Stimulated activated CD4-positive, alpha-beta T cell treated with anti-CD3 and anti-CD28 coated beads, TNF-alpha, amount 100 ng/mL, for 24 hours (primary cell): ENCODE results near the gene ZFAND3.

Experiments
- DNase-seq, 3 experiments: peaks; one replicate each; pipeline ENCODE4 v3.0.0-alpha.2; 2020; ENCODE audit warnings: low read depth in 3 of 3

Gene ZFAND3

GRCh38 chr6:37819177-37819801 lies at the start of gene ZFAND3:
ZFAND3 (plus strand) TSS chr6:37819727; CDS start chr6:37819946, 219 bp downstream.
- DNase-seq, result peak; percentile 82 to 92 (median 86)

- DNase-seq, result no peak
Observed at GRCh38 chr6:37774028-37774680, 45.4 kb upstream of the ZFAND3 start.

GRCh38 chr6:37776566-37776965 lies 43.0 kb upstream of the ZFAND3 start:
- no peak for DNase-seq

- no peak for DNase-seq
Observed at GRCh38 chr6:37777272-37777834, 42.2 kb upstream of the ZFAND3 start.

GRCh38 chr6:37779111-37779800 lies 40.3 kb upstream of the ZFAND3 start:
- DNase-seq, result no peak

- no peak for DNase-seq
Observed at GRCh38 chr6:37779902-37780628, 39.5 kb upstream of the ZFAND3 start.

- no peak for DNase-seq
Observed at GRCh38 chr6:37781788-37782187, 37.7 kb upstream of the ZFAND3 start.

- DNase-seq, result peak in 1 of 3 experiments; percentile 4
Observed at GRCh38 chr6:37783025-37783855, 36.3 kb upstream of the ZFAND3 start.

- DNase-seq, result peak in 1 of 3 experiments; percentile 15
Observed at GRCh38 chr6:37783856-37784584, 35.5 kb upstream of the ZFAND3 start.

- no peak for DNase-seq
Observed at GRCh38 chr6:37784585-37784967, 35.0 kb upstream of the ZFAND3 start.

GRCh38 chr6:37785002-37785662 lies 34.4 kb upstream of the ZFAND3 start:
- DNase-seq, result no peak

GRCh38 chr6:37785663-37786270 lies 33.8 kb upstream of the ZFAND3 start:
- DNase-seq, result no peak

GRCh38 chr6:37787216-37787615 lies 32.3 kb upstream of the ZFAND3 start:
- no peak for DNase-seq

GRCh38 chr6:37788259-37788658 lies 31.3 kb upstream of the ZFAND3 start:
- no peak for DNase-seq

- DNase-seq, result peak; percentile 68 to 86 (median 78)
Observed at GRCh38 chr6:37791156-37791919, 28.2 kb upstream of the ZFAND3 start.

GRCh38 chr6:37792457-37793033 lies 27.0 kb upstream of the ZFAND3 start:
- DNase-seq, result no peak

GRCh38 chr6:37793067-37793466 lies 26.5 kb upstream of the ZFAND3 start:
- DNase-seq, result no peak

- DNase-seq, result no peak
Observed at GRCh38 chr6:37794825-37795224, 24.7 kb upstream of the ZFAND3 start.
